Brain pericyte (primary cell): ENCODE results near the gene TTLL5.

Experiments used
- DNase-seq: peaks from one replicate; pipeline ENCODE4 v3.0.0-alpha.2; 2012; ENCODE audit warnings: low read depth, low spot score

TTLL5 gene

DNA sequence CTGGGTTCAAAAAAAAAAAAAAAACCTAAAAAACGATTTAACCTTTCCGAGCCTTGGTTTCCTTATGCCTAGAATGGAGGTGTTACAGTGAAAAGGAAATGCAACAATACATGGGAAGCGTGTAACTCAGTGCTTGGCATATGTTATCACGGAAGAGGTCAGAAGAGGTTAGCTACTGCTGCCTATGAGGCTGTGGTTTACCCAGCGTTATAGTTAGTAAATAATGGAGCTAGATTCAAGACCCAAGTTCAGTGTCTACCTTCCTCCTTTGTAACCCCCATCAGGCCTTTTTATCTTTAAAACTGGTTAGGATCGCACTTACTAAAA lies 325.4 kb downstream of the TTLL5 start:
- no peak for DNase-seq

DNA sequence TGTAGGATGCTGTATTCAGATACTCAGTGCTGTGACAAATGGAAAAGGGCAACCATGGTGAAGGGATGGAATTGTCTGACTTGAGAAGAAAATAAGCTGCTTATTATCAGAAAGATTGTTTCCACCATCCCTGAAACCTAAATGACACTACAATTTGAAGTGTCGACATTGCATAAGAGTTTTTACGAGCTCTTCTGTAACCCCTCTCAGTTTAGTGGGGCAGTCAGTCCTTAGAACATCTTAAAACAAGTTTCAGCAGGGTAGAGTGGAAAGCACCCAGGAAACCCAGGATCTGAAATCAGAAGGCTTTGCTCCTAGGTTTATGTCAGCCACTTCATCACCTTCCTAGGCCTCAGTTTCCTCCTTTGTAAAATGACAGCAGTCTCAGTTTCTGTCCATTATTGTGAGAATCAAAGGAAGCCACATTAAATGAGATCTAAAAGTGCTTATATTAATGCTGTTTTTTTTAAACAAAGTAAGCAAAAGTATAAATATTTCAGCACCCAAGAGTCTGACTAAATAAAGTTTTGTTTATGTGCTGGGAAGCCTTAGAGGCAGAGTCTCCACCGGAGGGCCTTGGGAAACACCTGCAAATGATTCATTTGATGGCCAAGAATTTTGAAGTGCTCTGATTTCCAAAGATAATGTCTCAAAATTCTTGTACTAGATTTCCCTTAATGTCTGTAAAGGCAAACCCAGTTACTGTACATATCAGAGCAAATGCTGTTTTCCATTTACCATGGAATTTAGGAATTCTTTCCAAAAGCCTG lies 326.3 kb downstream of the TTLL5 start:
- DNase-seq = no peak

DNA sequence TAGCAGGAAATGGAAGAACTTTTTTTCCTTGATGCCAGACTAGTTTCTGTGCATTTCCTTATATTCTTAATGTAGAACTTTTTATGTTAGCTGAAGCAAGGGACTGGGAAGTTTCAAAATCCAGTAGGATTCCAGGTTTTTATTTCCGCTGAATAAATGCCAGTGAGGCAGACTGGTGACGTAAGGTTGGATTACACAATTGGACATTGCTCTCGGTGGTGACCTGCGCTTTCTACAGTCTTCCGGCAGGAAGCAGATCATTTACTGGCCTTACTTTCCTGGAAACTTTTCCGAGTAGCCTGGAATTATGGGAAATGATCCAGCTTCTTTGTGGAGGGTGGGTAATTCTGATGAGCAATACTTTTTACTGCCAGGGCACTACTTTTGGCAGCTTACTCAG lies 328.1 kb downstream of the TTLL5 start:
- DNase-seq = no peak

DNA sequence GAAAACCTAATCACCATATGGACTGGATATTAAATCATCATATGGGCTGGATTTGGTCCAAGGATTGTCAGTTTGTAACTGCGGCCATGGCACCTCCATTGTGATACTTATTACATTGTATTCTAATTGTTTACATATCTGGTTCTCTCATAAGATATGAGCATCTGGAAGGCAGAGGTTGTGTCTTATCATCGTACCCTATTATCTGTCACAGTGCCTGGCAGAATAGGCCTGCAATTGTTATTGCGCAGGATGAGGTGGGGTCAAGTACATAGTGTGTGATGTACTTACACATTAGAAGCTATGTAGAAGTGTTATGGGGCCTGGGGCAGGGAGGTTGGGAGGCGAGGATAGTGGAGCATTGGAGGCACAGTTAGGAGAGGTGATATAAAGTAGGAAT lies 329.3 kb downstream of the TTLL5 start:
- DNase-seq = no peak

DNA sequence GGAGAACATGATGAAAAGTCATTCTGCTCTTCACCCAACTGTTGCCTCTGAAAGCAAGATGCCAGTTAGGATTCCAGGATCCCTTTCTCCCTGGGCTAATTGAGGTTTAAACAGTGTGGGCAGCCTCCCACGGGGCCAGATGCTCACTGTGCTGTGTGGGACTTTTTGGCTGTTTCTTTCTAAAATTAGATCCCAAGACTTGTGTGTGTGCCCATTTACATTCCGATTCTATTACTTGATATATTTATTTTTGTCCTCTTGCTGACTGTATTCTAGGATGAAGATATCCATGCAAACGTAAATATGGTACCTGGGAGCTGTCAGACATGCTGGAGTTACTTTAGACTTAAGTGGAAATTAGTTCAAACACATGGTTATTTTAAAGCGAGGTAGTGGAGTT lies 330.7 kb downstream of the TTLL5 start:
- no peak for DNase-seq

DNA sequence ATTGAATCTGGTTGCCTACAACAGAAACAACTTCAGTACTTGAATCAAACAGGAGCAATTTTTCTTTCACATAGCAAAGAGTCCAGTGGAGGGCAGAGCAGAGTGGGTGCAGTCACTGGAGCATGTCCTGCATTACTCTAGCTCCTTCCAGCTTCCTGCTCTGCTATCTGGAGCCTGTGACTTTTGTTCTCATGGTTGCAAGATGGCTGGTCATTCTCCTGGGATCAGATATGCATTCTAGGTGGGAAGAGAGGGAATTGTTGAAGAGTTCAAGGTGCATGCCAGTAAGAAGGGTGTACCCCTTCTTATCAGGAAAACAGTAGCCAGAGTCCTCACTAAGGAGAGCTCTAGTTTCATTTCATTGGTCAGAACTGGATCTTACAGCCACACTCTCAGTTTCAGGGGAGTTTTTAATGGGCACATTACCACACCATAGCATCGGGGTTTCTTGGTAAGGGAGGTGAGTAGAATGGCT lies 332.6 kb downstream of the TTLL5 start:
- DNase-seq = no peak

DNA sequence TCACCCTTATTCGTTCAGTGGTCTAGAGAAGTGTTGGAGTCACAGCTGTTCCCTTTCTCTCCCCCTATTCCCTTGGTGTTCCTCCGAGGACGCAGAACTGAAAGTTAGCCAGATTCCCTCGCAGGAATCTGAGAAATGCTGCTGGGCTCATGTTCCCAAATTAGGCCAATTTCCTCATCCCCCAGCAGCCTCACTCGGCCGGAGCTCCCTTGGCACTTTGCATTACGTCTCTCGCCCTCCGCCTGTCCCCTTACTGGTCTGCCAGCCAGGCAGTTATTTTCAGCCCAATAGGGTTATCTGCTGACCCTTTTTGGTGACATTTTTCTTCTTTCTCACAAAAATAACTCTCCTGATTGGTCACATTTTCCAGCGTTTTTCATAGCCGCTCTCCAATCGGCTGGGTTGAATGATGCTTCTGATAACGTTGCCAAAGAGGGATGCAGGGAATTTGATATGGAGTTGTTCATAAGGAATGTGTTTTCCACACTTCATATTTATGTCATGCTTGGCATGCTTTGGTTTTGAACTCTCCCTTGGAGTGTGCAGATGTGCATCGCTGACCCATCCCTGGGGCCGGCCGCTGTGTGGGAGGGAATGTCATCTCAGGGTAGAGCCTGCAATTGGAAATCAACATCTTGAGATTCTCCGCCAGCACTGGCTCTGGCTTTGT lies 334.5 kb downstream of the TTLL5 start:
- DNase-seq = no peak

DNA sequence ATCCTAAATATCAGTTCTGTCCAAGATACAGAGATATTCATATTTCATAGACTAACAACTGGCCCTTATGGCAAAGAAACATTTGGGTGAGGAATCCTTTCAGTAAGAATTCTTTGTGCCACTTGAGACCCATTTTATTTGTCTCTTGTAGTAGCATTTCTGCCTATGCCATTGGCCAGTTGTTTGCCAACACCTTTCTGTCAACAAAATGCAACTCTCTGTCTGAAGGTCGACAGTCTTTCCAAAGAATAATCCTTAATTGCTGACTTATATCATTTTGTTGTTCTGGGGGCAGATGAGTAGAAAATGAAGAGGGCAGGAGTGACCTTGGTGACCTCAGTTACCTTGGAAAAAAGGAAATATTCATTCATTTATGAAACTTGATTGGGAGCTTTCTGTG lies 335.4 kb downstream of the TTLL5 start:
- DNase-seq = no peak

DNA sequence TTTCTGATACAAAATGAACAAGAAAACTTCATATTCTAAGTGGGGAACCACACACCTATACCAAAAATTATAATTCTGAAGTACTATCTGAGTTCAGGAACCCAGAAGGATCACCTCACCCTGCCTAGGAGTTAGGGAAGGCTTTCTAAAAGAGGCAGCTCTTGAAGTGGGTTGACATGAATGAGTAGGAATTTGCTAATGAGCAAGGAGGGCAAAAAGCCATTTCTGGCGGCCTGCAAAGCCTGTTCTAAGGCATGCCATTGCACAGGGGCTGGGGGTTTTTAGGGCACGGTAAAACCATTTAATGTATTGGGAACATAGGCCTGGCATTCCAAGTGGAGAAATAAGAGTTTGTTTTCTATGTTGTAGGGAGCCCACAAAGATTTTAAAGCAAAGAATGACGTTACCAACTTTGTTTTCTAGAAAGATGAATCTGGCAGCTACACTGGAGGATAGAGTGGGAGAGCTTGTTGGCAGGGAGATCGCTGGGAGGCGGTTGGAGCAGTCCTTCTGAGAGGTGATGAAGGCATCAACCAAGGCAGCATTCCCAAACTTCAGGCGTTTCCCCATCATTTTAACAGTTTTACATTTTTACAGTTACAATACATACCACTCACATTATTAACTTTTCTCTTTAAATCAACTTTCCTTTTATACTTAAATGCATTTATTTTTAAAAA lies 338.6 kb downstream of the TTLL5 start:
- no peak for DNase-seq

DNA sequence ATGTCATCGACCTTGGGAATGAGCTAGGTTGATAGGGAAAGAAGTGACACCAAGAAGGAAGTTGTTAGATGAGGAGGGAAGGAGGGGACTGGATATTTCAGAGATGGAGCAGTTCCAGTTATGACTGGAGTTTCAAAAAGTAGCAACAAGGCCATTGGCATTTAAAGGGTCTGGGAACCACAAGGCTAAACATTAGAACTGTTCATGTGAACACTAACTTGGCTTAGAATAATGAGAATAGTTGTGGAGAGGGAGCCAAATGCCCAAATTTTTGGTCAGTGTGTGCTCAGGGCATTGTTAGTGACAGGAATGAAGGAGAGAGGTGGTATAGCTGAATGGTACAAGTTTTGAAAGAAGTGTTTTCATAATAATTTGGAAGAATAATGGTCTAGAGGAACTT lies 341.3 kb downstream of the TTLL5 start:
- no peak for DNase-seq
